ENCODE measurements around the gene ADSS1.

Gene ADSS1

DNA sequence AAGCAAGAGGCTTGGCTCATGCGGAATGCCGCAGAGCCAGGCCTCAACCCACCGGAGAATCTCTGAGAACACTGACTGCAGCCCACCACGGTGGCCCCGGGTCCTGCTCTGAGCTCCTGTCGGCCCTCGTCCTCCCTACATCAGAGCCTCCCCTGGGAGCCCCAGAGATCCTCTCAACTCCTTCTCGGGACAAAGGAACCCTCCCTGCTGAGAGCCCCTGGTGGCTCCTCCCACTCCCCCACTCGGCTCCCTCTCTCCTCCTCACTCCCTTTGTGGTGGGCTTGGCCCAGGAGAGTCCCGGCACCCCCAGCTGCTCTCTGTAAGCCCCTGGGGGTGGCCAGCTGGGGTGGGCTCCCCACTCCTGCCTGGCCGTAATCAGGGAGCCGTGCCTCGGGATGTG is 45.7 kb upstream of the ADSS1 start:
- WGBS (ENCODE audit: extremely low coverage, insufficient coverage, low lambda C conversion rate), result no CpG with 5 or more reads among the region's 13 CpGs
- Histone ChIP-seq H3K4me3 (ENCODE audit: low read length) (no peak overlapping the region), H2BK120ac (ENCODE audit: low read depth, low read length) (peak overlapping the region; percentile 84), H4K8ac (ENCODE audit: low read depth, low read length) (no peak overlapping the region), H2AK5ac (ENCODE audit: low read length) (peak overlapping the region; percentile 77), H3K18ac (ENCODE audit: low read length) (peak overlapping the region; percentile 81), H4K5ac (ENCODE audit: low read length) (no peak overlapping the region), H3K4me2 (ENCODE audit: low read length) (no peak overlapping the region), H3K27ac (ENCODE audit: low read depth, low read length) (peak overlapping the region; percentile 90), H2BK5ac (ENCODE audit: low read length) (peak overlapping the region; percentile 46), H3K23ac (ENCODE audit: low read length) (no peak overlapping the region), H3K79me2 (ENCODE audit: control insufficient read depth, insufficient read depth, low read length) (no peaks in the 10 kb centered on the region), H2BK15ac (replicated peaks; ENCODE audit: low read depth) (peak overlapping the region; percentile 10), H3K4me1 (ENCODE audit: control insufficient read depth, low read depth, low read length) (peaks cover 24% of the 10 kb centered on the region), H3K56ac (ENCODE audit: low read length) (peak overlapping the region; percentile 96), H3K27me3 (ENCODE audit: insufficient read depth, low read length, poor library complexity) (no peaks in the 10 kb centered on the region), H3K4ac (ENCODE audit: low read depth, low read length) (peak overlapping the region; percentile 89), H3K9ac (ENCODE audit: low read length) (peak overlapping the region; percentile 64), H3K36me3 (ENCODE audit: control insufficient read depth, insufficient read depth, low read length) (no peaks in the 10 kb centered on the region), H3K79me1 (ENCODE audit: low read length) (no peaks in the 10 kb centered on the region)
- DNase-seq, result peak; percentile 64

DNA sequence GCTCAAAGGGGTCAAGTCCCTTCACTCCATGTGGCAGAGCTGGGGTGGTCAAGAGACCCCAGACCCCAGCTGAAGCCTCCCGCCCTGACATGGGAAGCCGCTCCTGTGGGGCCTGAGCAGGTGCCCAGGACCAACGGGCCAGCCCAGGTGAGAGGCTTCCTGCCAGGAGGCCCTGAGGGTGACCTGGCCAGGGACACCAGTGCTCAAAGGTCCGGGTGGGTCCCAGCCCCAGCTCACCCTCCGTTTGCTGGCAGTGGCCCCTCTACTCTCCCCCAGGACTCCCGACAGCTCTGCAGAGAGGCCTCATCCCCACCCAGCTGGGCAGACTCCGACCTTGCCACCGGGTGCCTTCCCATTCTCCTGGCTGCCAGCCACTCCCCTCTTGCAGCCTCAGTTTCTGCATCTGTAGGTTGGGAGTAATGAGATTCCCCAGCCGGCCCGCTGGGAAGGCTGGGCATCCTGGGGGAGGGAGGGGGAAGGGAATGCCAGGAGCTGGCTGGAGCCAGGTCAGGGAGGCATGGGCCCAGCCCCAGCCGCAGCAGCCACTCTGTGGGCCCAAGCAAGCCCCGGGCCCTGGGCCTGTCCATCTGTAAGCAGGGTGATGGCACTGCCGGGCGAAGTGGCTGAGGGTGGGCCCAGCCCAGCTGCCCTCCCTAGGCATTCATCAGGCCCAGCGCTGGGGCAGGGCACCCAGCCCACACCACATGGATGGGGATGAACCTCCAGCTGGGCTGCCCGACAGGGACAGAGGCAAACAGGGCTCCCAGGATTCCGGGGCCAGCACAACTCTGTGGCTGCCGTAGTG is 44.9 kb upstream of the ADSS1 start:
- peak overlapping the region; percentile 77 for H2AK5ac ChIP-seq (ENCODE audit: low read length)
- H2BK15ac ChIP-seq (replicated peaks; ENCODE audit: low read depth), result no peak overlapping the region
- H3K4me3 ChIP-seq (ENCODE audit: low read length), result no peak overlapping the region
- WGBS (ENCODE audit: extremely low coverage, insufficient coverage, low lambda C conversion rate), result no CpG with 5 or more reads among the region's 18 CpGs
- no peaks in the 10 kb centered on the region for H3K27me3 ChIP-seq (ENCODE audit: insufficient read depth, low read length, poor library complexity)
- H4K5ac ChIP-seq (ENCODE audit: low read length), result no peak overlapping the region
- H2BK5ac ChIP-seq (ENCODE audit: low read length), result no peak overlapping the region
- peak overlapping the region; percentile 90 for H3K27ac ChIP-seq (ENCODE audit: low read depth, low read length)
- no peak for DNase-seq
- H2BK120ac ChIP-seq (ENCODE audit: low read depth, low read length), result peak overlapping the region; percentile 84
- peak overlapping the region; percentile 96 for H3K56ac ChIP-seq (ENCODE audit: low read length)
- peak overlapping the region; percentile 89 for H3K4ac ChIP-seq (ENCODE audit: low read depth, low read length)
- H3K79me1 ChIP-seq (ENCODE audit: low read length), result no peaks in the 10 kb centered on the region
- H4K8ac ChIP-seq (ENCODE audit: low read depth, low read length), result no peak overlapping the region
- peaks cover 26% of the 10 kb centered on the region for H3K4me1 ChIP-seq (ENCODE audit: control insufficient read depth, low read depth, low read length)
- H3K36me3 ChIP-seq (ENCODE audit: control insufficient read depth, insufficient read depth, low read length), result no peaks in the 10 kb centered on the region
- no peak overlapping the region for H3K23ac ChIP-seq (ENCODE audit: low read length)
- H3K4me2 ChIP-seq (ENCODE audit: low read length), result no peak overlapping the region
- H3K18ac ChIP-seq (ENCODE audit: low read length), result peak overlapping the region; percentile 81
- H3K79me2 ChIP-seq (ENCODE audit: control insufficient read depth, insufficient read depth, low read length), result no peaks in the 10 kb centered on the region
- H3K9ac ChIP-seq (ENCODE audit: low read length), result peak overlapping the region; percentile 64

DNA sequence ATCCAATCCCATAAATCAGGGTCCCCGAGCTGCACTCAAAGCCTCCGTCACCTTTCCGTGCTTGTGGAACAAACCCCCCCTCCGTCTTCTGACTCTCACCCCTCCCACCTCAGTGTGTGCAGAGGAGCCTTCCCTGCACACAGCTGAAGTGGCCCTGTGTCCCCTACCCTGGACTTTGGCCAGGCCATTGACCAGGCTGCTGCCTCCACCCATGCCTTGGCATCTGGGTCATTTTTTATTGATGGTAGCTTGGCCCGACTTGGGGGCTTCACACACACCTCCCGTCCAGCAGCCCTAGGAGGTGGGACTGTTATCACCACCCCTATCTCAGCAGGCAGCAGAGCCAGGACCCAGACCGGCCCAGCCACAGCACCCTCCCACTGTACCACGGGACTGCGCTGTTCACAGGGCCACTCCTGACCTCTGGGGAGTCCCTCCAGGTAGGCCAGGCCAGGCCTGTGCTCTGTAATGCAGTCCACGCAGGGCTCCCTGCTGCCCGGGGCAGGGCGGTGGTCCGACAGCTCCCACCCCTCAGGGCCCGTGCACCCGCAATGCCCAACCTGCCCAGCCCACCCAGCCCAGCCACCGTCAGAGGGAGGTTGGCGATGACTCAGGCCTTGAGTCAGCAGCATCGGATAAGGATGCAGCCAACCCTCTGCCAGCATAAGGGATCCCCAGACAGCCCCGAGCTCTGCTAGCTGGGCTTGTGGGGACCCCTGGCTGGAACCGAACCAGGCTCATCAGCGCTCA is 43.8 kb upstream of the ADSS1 start:
- Histone ChIP-seq H2BK5ac (ENCODE audit: low read length) (peak overlapping the region; percentile 96), H3K56ac (ENCODE audit: low read length) (peak overlapping the region; percentile 96), H3K4me3 (ENCODE audit: low read length) (no peak overlapping the region), H2AK5ac (ENCODE audit: low read length) (peak overlapping the region; percentile 96), H3K27ac (ENCODE audit: low read depth, low read length) (peak overlapping the region; percentile 85), H3K27me3 (ENCODE audit: insufficient read depth, low read length, poor library complexity) (no peaks in the 10 kb centered on the region), H2BK15ac (replicated peaks; ENCODE audit: low read depth) (no peak overlapping the region), H3K4me1 (ENCODE audit: control insufficient read depth, low read depth, low read length) (peaks cover 23% of the 10 kb centered on the region), H3K23ac (ENCODE audit: low read length) (no peak overlapping the region), H3K79me1 (ENCODE audit: low read length) (no peaks in the 10 kb centered on the region), H3K79me2 (ENCODE audit: control insufficient read depth, insufficient read depth, low read length) (no peaks in the 10 kb centered on the region), H4K5ac (ENCODE audit: low read length) (no peak overlapping the region), H3K4ac (ENCODE audit: low read depth, low read length) (peak overlapping the region; percentile 94), H2BK120ac (ENCODE audit: low read depth, low read length) (peak overlapping the region; percentile 39), H3K18ac (ENCODE audit: low read length) (peak overlapping the region; percentile 82), H3K9ac (ENCODE audit: low read length) (peak overlapping the region; percentile 77), H3K36me3 (ENCODE audit: control insufficient read depth, insufficient read depth, low read length) (no peaks in the 10 kb centered on the region), H3K4me2 (ENCODE audit: low read length) (no peak overlapping the region), H4K8ac (ENCODE audit: low read depth, low read length) (no peak overlapping the region)
- DNase-seq, result peak; percentile 68
- WGBS (ENCODE audit: extremely low coverage, insufficient coverage, low lambda C conversion rate), result no CpG with 5 or more reads among the region's 21 CpGs

DNA sequence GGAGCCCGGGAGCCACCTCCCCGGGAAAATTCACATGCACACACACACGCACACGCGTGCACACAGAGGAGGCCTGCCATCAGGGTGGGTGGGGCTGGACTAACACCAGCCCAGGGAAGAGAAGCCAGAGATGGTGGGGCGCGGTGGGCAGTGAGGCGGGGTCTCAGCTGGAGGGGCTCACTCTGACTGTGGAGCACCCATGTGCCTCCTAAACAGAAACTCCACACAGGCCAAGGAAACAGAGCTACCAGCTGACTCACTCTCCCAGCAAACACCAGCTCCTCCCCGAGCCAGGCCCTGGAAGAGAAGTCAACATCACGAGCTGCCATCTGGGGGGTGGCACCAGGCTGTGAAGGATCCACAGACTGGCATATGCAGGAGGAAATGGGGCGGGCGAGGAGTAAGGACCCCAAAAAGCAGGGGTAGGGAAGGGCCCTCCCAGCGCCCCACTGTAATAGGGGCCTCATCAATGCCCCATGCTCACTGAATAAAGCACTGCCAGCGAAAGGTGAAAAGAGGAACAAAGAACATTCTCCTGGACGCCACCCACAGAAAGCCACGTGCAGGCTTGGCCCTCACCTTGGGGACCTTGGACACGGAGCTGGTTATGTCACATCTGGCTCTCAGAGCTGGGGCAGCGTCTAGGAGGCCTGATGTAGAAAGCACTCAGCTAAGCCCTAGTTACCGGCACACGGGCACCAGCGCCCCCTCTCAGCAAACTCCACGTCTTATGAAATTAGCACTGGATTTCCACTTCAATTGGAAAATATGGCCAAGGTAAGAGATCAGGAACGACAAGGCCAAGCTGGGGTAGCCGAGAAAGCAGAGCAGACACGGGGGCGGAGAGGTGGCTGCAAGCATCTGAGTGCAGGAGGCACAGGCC is 43.0 kb upstream of the ADSS1 start:
- peak overlapping the region; percentile 68 for H4K5ac ChIP-seq (ENCODE audit: low read length)
- H2BK5ac ChIP-seq (ENCODE audit: low read length), result peak overlapping the region; percentile 96
- peak overlapping the region; percentile 96 for H3K56ac ChIP-seq (ENCODE audit: low read length)
- no peaks in the 10 kb centered on the region for H3K79me1 ChIP-seq (ENCODE audit: low read length)
- no peak overlapping the region for H3K23ac ChIP-seq (ENCODE audit: low read length)
- H3K4me2 ChIP-seq (ENCODE audit: low read length), result peak overlapping the region; percentile 32
- peak overlapping the region; percentile 94 for H3K4ac ChIP-seq (ENCODE audit: low read depth, low read length)
- H3K36me3 ChIP-seq (ENCODE audit: control insufficient read depth, insufficient read depth, low read length), result no peaks in the 10 kb centered on the region
- H2AK5ac ChIP-seq (ENCODE audit: low read length), result peak overlapping the region; percentile 72
- peak; percentile 59 for DNase-seq
- H3K27ac ChIP-seq (ENCODE audit: low read depth, low read length), result peak overlapping the region; percentile 85
- H2BK15ac ChIP-seq (replicated peaks; ENCODE audit: low read depth), result no peak overlapping the region
- no peak overlapping the region for H3K4me3 ChIP-seq (ENCODE audit: low read length)
- no CpG with 5 or more reads among the region's 26 CpGs for WGBS (ENCODE audit: extremely low coverage, insufficient coverage, low lambda C conversion rate)
- peak overlapping the region; percentile 77 for H3K9ac ChIP-seq (ENCODE audit: low read length)
- H2BK120ac ChIP-seq (ENCODE audit: low read depth, low read length), result peak overlapping the region; percentile 39
- peak overlapping the region; percentile 69 for H4K8ac ChIP-seq (ENCODE audit: low read depth, low read length)
- no peaks in the 10 kb centered on the region for H3K27me3 ChIP-seq (ENCODE audit: insufficient read depth, low read length, poor library complexity)
- H3K4me1 ChIP-seq (ENCODE audit: control insufficient read depth, low read depth, low read length), result peaks cover 23% of the 10 kb centered on the region
- peak overlapping the region; percentile 82 for H3K18ac ChIP-seq (ENCODE audit: low read length)
- no peaks in the 10 kb centered on the region for H3K79me2 ChIP-seq (ENCODE audit: control insufficient read depth, insufficient read depth, low read length)

DNA sequence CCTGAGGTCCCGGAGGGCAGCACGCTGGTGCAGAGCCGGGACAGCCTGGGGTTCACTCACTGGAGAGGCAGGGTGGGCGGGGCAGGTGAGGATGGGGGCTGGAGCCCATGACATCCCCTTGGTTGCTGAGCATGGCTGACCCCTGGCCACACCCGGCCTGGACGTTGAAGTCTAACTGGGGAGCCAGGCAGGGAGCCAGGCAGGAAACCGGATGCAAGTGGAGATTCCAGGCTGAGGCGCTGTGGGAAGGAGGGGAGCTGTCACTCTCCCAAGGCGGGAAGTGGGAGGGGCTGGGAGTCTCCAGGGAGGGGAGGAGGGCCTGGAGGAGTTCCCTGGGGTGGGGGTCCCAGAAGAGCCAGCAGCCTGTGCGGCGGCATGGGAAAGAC is 42.3 kb upstream of the ADSS1 start:
- no CpG with 5 or more reads among the region's 11 CpGs for WGBS (ENCODE audit: extremely low coverage, insufficient coverage, low lambda C conversion rate)
- H2BK120ac ChIP-seq (ENCODE audit: low read depth, low read length), result no peak overlapping the region
- peak overlapping the region; percentile 82 for H3K18ac ChIP-seq (ENCODE audit: low read length)
- H3K56ac ChIP-seq (ENCODE audit: low read length), result peak overlapping the region; percentile 96
- peak overlapping the region; percentile 68 for H4K5ac ChIP-seq (ENCODE audit: low read length)
- H3K79me2 ChIP-seq (ENCODE audit: control insufficient read depth, insufficient read depth, low read length), result no peaks in the 10 kb centered on the region
- peaks cover 23% of the 10 kb centered on the region for H3K4me1 ChIP-seq (ENCODE audit: control insufficient read depth, low read depth, low read length)
- peak overlapping the region; percentile 64 for H3K4me2 ChIP-seq (ENCODE audit: low read length)
- H3K27ac ChIP-seq (ENCODE audit: low read depth, low read length), result peak overlapping the region; percentile 90
- peak overlapping the region; percentile 96 for H2BK5ac ChIP-seq (ENCODE audit: low read length)
- DNase-seq, result peak; percentile 98
- no peak overlapping the region for H3K4me3 ChIP-seq (ENCODE audit: low read length)
- peak overlapping the region; percentile 72 for H2AK5ac ChIP-seq (ENCODE audit: low read length)
- no peaks in the 10 kb centered on the region for H3K27me3 ChIP-seq (ENCODE audit: insufficient read depth, low read length, poor library complexity)
- no peaks in the 10 kb centered on the region for H3K36me3 ChIP-seq (ENCODE audit: control insufficient read depth, insufficient read depth, low read length)
- H2BK15ac ChIP-seq (replicated peaks; ENCODE audit: low read depth), result no peak overlapping the region
- peak overlapping the region; percentile 77 for H3K9ac ChIP-seq (ENCODE audit: low read length)
- no peak overlapping the region for H3K23ac ChIP-seq (ENCODE audit: low read length)
- H3K4ac ChIP-seq (ENCODE audit: low read depth, low read length), result peak overlapping the region; percentile 94
- H3K79me1 ChIP-seq (ENCODE audit: low read length), result no peaks in the 10 kb centered on the region
- no peak overlapping the region for H4K8ac ChIP-seq (ENCODE audit: low read depth, low read length)
